GM10266 (cell line): Measurements from ENCODE around the gene RHOF.
"Not testable (repeated sequence)": the region's sequence is repeated elsewhere in the genome, so short reads cannot be mapped to it uniquely, and the experiment has no call there.

Experiments used
- DNase-seq: peaks from one replicate; pipeline ENCODE4 v3.0.0; 2012; ENCODE audit errors: extremely low spot score
- TF ChIP-seq, protein P1 (sequence below): IDR thresholded peaks from 2 replicates; pipeline ENCODE4 v1.5.1; 2012; ENCODE audit warnings: mild to moderate bottlenecking, low read depth; ENCODE audit not compliant: control insufficient read depth, insufficient read depth; ENCODE audit errors: missing control alignments

The RHOF gene

DNA sequence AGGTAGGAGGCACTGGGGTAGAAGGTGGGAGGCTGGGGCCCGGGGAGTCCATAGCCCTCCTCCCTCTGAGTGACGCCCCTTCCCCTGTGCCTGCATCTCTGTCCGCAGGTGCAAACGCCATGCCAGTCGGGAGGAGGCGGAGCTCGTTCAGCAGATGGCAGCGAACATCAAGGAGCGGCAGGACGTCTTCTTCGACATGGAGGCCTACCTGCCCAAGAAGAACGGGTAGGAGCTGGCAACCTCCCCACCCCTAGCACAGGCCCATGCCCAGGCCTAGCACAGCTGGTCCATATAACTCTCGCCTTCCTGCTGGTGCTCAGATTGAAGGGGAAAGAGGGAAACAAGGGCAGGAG is 45.3 kb downstream of the RHOF start:
- TF ChIP-seq, protein P1, sequence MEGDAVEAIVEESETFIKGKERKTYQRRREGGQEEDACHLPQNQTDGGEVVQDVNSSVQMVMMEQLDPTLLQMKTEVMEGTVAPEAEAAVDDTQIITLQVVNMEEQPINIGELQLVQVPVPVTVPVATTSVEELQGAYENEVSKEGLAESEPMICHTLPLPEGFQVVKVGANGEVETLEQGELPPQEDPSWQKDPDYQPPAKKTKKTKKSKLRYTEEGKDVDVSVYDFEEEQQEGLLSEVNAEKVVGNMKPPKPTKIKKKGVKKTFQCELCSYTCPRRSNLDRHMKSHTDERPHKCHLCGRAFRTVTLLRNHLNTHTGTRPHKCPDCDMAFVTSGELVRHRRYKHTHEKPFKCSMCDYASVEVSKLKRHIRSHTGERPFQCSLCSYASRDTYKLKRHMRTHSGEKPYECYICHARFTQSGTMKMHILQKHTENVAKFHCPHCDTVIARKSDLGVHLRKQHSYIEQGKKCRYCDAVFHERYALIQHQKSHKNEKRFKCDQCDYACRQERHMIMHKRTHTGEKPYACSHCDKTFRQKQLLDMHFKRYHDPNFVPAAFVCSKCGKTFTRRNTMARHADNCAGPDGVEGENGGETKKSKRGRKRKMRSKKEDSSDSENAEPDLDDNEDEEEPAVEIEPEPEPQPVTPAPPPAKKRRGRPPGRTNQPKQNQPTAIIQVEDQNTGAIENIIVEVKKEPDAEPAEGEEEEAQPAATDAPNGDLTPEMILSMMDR = no peak
- DNase-seq = no peak

DNA sequence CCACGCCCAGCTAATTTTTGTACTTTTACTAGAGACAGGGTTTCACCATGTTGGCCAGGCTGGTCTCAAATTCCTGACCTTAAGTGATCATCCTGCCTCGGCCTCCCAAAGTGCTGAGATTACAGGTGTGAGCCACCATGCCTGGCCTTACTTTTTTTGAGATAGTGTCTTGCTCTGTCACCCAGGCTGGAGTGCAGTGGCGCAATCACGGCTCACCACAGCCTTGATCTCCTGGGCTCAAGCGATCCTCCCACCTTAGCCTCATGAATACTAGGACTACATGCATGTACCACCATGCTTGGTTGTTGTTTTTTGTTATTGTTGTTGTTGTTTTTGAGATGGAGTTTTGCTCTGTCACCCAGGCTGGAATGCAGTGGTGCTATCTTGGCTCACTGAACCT is 47.9 kb downstream of the RHOF start:
- not testable (repeated sequence) for DNase-seq

DNA sequence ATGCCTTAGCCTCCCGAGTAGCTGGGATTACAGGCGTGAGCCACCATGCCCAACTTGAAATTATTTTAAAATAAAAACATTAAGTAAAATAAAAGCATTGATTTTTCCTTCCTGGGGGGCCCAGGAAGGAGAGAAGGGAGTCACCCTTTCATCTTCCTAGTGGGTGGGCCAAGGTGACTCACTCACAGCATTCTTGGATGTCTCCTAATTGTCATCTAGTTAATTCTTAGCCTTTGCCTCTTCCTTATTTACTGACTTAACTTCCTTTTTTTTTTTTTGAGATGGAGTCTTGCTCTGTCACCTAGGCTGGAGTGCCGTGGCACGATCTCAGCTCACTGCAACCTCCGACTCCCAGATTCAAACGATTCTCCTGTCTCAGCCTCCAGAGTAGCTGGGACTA is 51.7 kb downstream of the RHOF start:
- TF ChIP-seq, protein P1 = no peak
- no peak for DNase-seq

DNA sequence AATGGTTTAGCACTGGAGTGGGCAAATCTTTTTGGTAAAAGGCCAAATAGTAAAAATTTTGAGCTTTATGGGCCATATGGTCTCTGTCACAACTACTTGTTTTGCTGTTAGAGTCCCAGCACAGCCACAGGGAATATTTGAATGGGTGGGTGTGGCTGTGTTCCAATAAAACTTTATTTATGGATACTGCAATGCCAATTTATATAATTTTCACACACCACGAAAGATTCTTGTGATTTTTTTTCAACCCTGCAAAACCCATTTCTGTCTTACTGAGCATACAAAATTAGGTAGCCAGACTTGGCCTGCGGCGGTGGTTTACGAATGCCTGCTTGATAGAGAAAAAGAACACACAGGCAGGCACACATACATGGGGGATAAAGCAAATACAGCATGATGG is 52.6 kb downstream of the RHOF start:
- DNase-seq = no peak
- TF ChIP-seq, protein P1 = no peak

DNA sequence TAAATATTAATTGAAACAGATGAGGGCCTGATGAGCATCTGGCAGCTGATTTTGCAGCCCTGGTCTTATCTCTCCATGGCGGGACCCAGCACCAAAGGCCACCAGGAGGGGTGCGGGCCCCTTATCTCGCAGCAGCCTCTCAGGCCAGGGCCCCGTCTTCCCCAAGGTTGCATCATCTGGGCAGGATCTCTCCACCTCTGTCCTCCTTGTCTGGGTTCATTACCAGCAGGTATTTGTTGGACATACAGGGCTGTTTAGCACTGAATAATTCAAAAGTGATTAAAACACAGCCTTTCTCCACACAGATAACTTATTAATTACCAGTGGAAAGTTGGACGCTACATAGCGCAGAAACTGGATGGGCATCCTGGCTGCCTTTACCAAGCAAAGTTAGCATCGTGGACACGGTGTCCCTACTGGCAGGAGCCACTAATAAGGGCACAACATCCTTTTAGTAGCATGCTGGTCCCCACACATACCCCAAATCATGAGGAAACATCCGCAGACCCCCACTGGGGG is 55.1 kb downstream of the RHOF start:
- DNase-seq = no peak
- TF ChIP-seq, protein P1 = no peak

DNA sequence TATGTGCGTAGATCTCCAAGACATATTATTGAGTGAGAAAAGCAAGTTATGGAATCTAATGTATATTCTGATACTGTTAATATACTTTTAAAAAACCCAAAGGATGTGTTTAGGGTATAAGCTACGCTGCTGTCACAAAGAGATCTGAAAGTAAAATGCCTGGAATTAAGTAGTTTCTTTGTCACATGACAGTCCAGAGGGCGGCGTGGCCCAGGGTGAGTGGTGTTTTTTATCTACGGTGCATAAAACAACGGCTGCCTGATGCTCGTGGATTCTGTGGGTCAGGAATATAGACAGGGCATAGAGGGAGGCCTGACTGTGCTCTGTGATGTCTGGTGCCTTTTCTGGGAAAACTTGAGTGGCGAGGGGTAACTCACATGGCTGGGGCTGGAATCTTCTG is 59.6 kb downstream of the RHOF start:
- no peak for DNase-seq
- TF ChIP-seq, protein P1 = no peak

DNA sequence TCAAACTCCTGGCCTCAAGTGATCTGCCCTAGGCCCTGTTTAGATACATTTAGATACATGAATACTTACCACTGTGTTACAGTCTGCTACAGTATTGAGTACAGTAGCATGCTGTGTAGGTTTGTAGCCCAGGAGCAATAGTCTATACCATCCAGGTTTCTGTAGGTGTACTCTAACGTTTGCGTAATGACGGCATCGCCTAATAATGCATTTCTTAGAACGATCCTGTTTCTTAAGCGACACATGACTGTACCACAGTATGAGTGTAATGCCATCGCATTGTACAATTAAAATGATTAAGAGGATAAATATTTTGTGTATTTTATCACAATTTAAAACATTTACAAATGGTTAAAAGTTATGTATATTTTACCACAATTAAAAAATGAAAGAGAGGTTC is 62.0 kb downstream of the RHOF start:
- no peak for DNase-seq
- TF ChIP-seq, protein P1 = no peak

DNA sequence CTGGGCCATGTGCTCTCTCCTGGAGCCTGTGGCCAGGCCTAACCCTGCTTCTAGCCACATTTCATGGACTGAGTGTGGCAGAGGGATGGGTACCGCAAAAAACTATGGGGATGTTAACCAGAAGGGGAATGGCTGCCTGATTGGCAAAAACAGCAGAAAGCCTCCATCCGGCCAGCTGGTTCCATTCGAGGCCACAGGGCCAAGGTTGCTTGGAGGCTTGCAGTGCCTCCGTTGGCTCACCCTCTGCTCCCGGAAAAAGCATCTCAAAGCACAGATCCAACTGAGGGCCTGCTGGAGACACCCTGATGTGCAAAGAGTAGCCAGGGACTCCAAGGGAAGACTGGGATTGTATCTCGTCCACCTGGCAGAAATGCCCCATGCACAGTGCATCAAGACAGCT is 64.5 kb downstream of the RHOF start:
- DNase-seq = no peak
- TF ChIP-seq, protein P1 = no peak
